Measurements from ENCODE around the gene TSTD1.

- no peak for TF ChIP-seq ZNF274 (IDR thresholded peaks at IDR 0.05; ENCODE audit: low read depth, low read length)
- no peak for TF ChIP-seq YY1 (IDR thresholded peaks at IDR 0.05; ENCODE audit: insufficient read depth, insufficient read length)
- TF ChIP-seq SUZ12 (IDR thresholded peaks at IDR 0.05; ENCODE audit: extremely low read depth, insufficient read depth, insufficient read length) = no peak
Observed at GRCh38 chr1:160996178-160996577, 42.6 kb downstream of the TSTD1 start.
